ENCODE measurements around the gene CWC27. TPM values are rescaled to one million over a fixed set of nuclear protein-coding genes. Genes with fewer than 3 reads are reported as not detected.
A peak's percentile ranks its signal among the peaks of the same experiment; 100 is the strongest.

The CWC27 gene
- total RNA-seq, 4 donors from 2014 or later: 12.3 to 21.2 (median 13.4) TPM

- Histone ChIP-seq H3K4me3 (no peak overlapping the region), H3K36me3 (no peaks in the 10 kb centered on the region), H3K4me1 (peaks cover 7 to 22% (median 11%) of the 10 kb centered on the region in 4 donors), H3K9me3 (no peaks in the 10 kb centered on the region), H3K27ac (replicated peaks in 1 of 4) (peak overlapping the region in 1 of 4 donors; percentile 62), H3K27me3 (no peaks in the 10 kb centered on the region)
- intact Hi-C loops (cut with DNase I): no loop called here
- TF ChIP-seq EP300 (IDR thresholded peaks at IDR 0.05) (no peak), POLR2AphosphoS5 (IDR thresholded peaks at IDR 0.05) (no peak), POLR2A (IDR thresholded peaks at IDR 0.05; ENCODE audit: low read depth) (no peak), CTCF (IDR thresholded peaks at IDR 0.05) (no peak)
- DNase-seq (ENCODE audit: extremely low spot score): no peak
These were observed 281.4 kb downstream of the CWC27 start for GRCh38 chr5:65050140-65050539.

GRCh38 chr5:65050826-65051498 is 282.2 kb downstream of the CWC27 start:
- no peaks in the 10 kb centered on the region for H3K9me3 ChIP-seq
- peak overlapping the region; percentile 50 to 62 (median 56) for H3K27ac ChIP-seq (replicated peaks in 1 of 4)
- H3K36me3 ChIP-seq: no peaks in the 10 kb centered on the region
- no peak overlapping the region for H3K4me3 ChIP-seq
- H3K4me1 ChIP-seq: peaks cover 7 to 22% (median 11%) of the 10 kb centered on the region in 4 donors
- WGBS: 66% methylated on average over 5 of the region's 5 CpGs
- peak; percentile 83 for DNase-seq (ENCODE audit: extremely low spot score)
- intact Hi-C loops (cut with DNase I): no loop called here
- no peaks in the 10 kb centered on the region for H3K27me3 ChIP-seq
- TF ChIP-seq POLR2A (IDR thresholded peaks at IDR 0.05; ENCODE audit: low read depth): no peak
- TF ChIP-seq POLR2AphosphoS5 (IDR thresholded peaks at IDR 0.05): no peak
- TF ChIP-seq EP300 (IDR thresholded peaks at IDR 0.05): no peak
- no peak for TF ChIP-seq CTCF (IDR thresholded peaks at IDR 0.05)

- WGBS: 95% methylated on average over 1 of the region's 1 CpG
- Histone ChIP-seq H3K9me3 (no peaks in the 10 kb centered on the region), H3K27me3 (no peaks in the 10 kb centered on the region), H3K27ac (replicated peaks in 1 of 4) (no peak overlapping the region), H3K4me1 (peaks cover 3 to 7% (median 4%) of the 10 kb centered on the region in 4 donors), H3K4me3 (no peak overlapping the region), H3K36me3 (no peaks in the 10 kb centered on the region)
- intact Hi-C loops (cut with DNase I): no loop called here
- TF ChIP-seq EP300 (IDR thresholded peaks at IDR 0.05) (no peak), POLR2A (IDR thresholded peaks at IDR 0.05; ENCODE audit: low read depth) (no peak), POLR2AphosphoS5 (IDR thresholded peaks at IDR 0.05) (no peak), CTCF (IDR thresholded peaks at IDR 0.05) (no peak)
- no peak for DNase-seq (ENCODE audit: extremely low spot score)
These were observed 287.2 kb downstream of the CWC27 start for GRCh38 chr5:65055938-65056337.

- WGBS: 91% methylated on average over 6 of the region's 6 CpGs
- Histone ChIP-seq H3K36me3 (no peaks in the 10 kb centered on the region), H3K27ac (replicated peaks in 1 of 4) (no peak overlapping the region), H3K27me3 (no peaks in the 10 kb centered on the region), H3K9me3 (no peaks in the 10 kb centered on the region), H3K4me1 (peaks cover 13 to 18% (median 16%) of the 10 kb centered on the region in 4 donors), H3K4me3 (no peak overlapping the region)
- intact Hi-C loops (cut with DNase I): no loop called here
- TF ChIP-seq POLR2AphosphoS5 (IDR thresholded peaks at IDR 0.05) (no peak), POLR2A (IDR thresholded peaks at IDR 0.05; ENCODE audit: low read depth) (no peak), EP300 (IDR thresholded peaks at IDR 0.05) (no peak), CTCF (IDR thresholded peaks at IDR 0.05) (no peak)
- peak; percentile 64 for DNase-seq (ENCODE audit: extremely low spot score)
These were observed 291.2 kb downstream of the CWC27 start for GRCh38 chr5:65059681-65060598.

Measured in esophagus muscularis mucosa (tissue), 4 donors.